HCT116 (cell line): ENCODE results near the gene TENM4. TPM values are rescaled to one million over a fixed set of nuclear protein-coding genes. Genes with fewer than 3 reads are reported as not detected.

ENCODE experiments used
- ATAC-seq: fragments of 200-7000 bp; cut with Tn5 transposase; 2 replicates; pipeline ENCODE4 v1.9.1; 2020; ENCODE audit warnings: mild to moderate bottlenecking, moderate library complexity
- BruUV-seq: library from RNA; stranded (reverse); fragments of 400-500 nt; replicated peaks from 2 replicates; lab custom pipeline; 2021; lab: Mats Ljungman, UMichigan
- CTCF ChIA-PET: fragments of 300-600 bp; sonication (Branson Sonifier 250); formaldehyde crosslinking; loops from one replicate; lab custom pipeline; 2021; ENCODE audit warnings: antibody characterized with exemption; lab: Charles Lee
- POLR2A ChIA-PET: fragments of 300-600, 350-600 bp; sonication (Branson Sonifier 250); formaldehyde crosslinking; loops from one replicate; lab custom pipeline; 2021; ENCODE audit warnings: antibody characterized with exemption; lab: Charles Lee
- RAD21 ChIA-PET, 2 experiments: fragments of 300-600 bp; sonication (Branson Sonifier 250); formaldehyde crosslinking; loops; one replicate each; lab custom pipeline; 2023; ENCODE audit warnings: low total read pairs in 2 of 2; ENCODE audit not compliant: uncharacterized antibody in 2 of 2, unreplicated experiment in 2 of 2, low non-redundant PET in 1 of 2; lab: Charles Lee
- DNase-seq: peaks from one replicate; pipeline ENCODE4 v3.0.0-alpha.2; 2010; ENCODE audit warnings: low read depth, low spot score
- H2AFZ ChIP-seq: fragments of 200-600 bp; shearing (Covaris generic), sonication (generic); 2 replicates; pipeline ENCODE4 v1.6.1; 2017; ENCODE audit warnings: low read depth, mixed run types, mixed read lengths, antibody characterized with exemption, low read length; ENCODE audit not compliant: poor library complexity, severe bottlenecking
- H3K27ac ChIP-seq: 2 replicates; pipeline ENCODE4 v1.5.1; 2012; ENCODE audit warnings: low read depth, low read length
- H3K27me3 ChIP-seq: fragments of 200-600 bp; sonication (generic); 2 replicates; pipeline ENCODE4 v1.6.1; 2016; ENCODE audit warnings: mixed run types, low read length, mixed read lengths; ENCODE audit not compliant: insufficient read depth
- H3K36me3 ChIP-seq, 2 experiments: fragments of 200-500 bp in 1 of 2; fragments of 200-600 bp in 1 of 2; sonication (Bioruptor generic) in 1 of 2; sonication (generic) in 1 of 2; 2 replicates each; pipeline versions ENCODE4 v1.5.1 to v1.6.1; 2014 to 2016; ENCODE audit warnings: low read length in 2 of 2, inconsistent platforms in 1 of 2, mixed read lengths in 1 of 2, mixed run types in 1 of 2; ENCODE audit not compliant: insufficient read depth in 2 of 2, control insufficient read depth in 1 of 2
- H3K4me1 ChIP-seq, 2 experiments: fragments of 200-600 bp in 1 of 2; sonication (generic) in 1 of 2; 2 replicates each; pipeline versions ENCODE4 v1.5.1 to v1.6.1; 2012 to 2017; ENCODE audit warnings: low read length in 2 of 2, inconsistent platforms in 1 of 2, mild to moderate bottlenecking in 1 of 2, mixed read lengths in 1 of 2, mixed run types in 1 of 2, moderate library complexity in 1 of 2; ENCODE audit not compliant: insufficient read depth in 2 of 2, control insufficient read depth in 1 of 2
- H3K4me2 ChIP-seq: fragments of 200-600 bp; sonication (generic); 2 replicates; pipeline ENCODE4 v1.6.1; 2017; ENCODE audit warnings: mixed run types, low read length, mixed read lengths
- H3K4me3 ChIP-seq, 2 experiments: fragments of 200-600 bp in 1 of 2; sonication (generic) in 1 of 2; replicated peaks in 1 of 2; 2 replicates each; pipeline ENCODE4 v1.5.1; 2011 to 2016; ENCODE audit warnings: low read length in 2 of 2, control low read depth in 1 of 2, low read depth in 1 of 2, mild to moderate bottlenecking in 1 of 2, mixed read lengths in 1 of 2, mixed run types in 1 of 2
- H3K79me2 ChIP-seq: fragments of 200-600 bp; sonication (generic); 2 replicates; pipeline ENCODE4 v1.6.1; 2017; ENCODE audit warnings: mild to moderate bottlenecking, mixed run types, low read length, moderate library complexity, mixed read lengths; ENCODE audit not compliant: insufficient read depth
- H3K9ac ChIP-seq: fragments of 200-600 bp; sonication (generic); 2 replicates; pipeline ENCODE4 v1.6.1; 2016; ENCODE audit warnings: low read length, mixed read lengths
- H3K9me2 ChIP-seq: fragments of 200-600 bp; sonication (generic), shearing (Covaris generic); 2 replicates; pipeline ENCODE4 v1.6.1; 2017; ENCODE audit warnings: mixed run types, mild to moderate bottlenecking, moderate library complexity; ENCODE audit not compliant: insufficient read depth
- H3K9me3 ChIP-seq, 2 experiments: fragments of 200-500 bp in 1 of 2; fragments of 200-600 bp in 1 of 2; sonication (Bioruptor generic) in 1 of 2; sonication (generic) in 1 of 2; 2 replicates each; pipeline ENCODE4 v1.6.1; 2014 to 2017; ENCODE audit warnings: low read length in 2 of 2, mixed read lengths in 2 of 2, inconsistent platforms in 1 of 2, low read depth in 1 of 2, mild to moderate bottlenecking in 1 of 2, mixed run types in 1 of 2, moderate library complexity in 1 of 2; ENCODE audit not compliant: control insufficient read depth in 1 of 2, insufficient read depth in 1 of 2
- H4K20me1 ChIP-seq: fragments of 200-600 bp; sonication (generic), shearing (Covaris generic); 2 replicates; pipeline ENCODE4 v1.6.1; 2017; ENCODE audit warnings: mixed run types, mild to moderate bottlenecking, moderate library complexity; ENCODE audit not compliant: insufficient read depth
- CBX3 ChIP-seq: IDR thresholded peaks from 2 replicates; pipeline ENCODE4 v1.6.1; 2012; ENCODE audit warnings: low read depth
- CEBPB ChIP-seq: IDR thresholded peaks from 2 replicates; pipeline ENCODE4 v1.6.1; 2012; ENCODE audit warnings: low read depth
- EGR1 ChIP-seq: IDR thresholded peaks from 2 replicates; pipeline ENCODE4 v1.6.1; 2012; ENCODE audit warnings: low read depth
- EZH2 ChIP-seq: fragments of 200-600 bp; sonication (generic); IDR thresholded peaks from 2 replicates; pipeline ENCODE4 v1.6.1; 2017; ENCODE audit warnings: antibody characterized with exemption, mixed run types
- EZH2phosphoT487 ChIP-seq: fragments of 200-600 bp; IDR thresholded peaks from 2 replicates; pipeline ENCODE4 v1.6.1; 2018; ENCODE audit warnings: antibody characterized with exemption, borderline replicate concordance
- FOSL1 ChIP-seq: IDR thresholded peaks from 2 replicates; pipeline ENCODE4 v1.6.1; 2012; ENCODE audit warnings: low read depth
- POLR2A ChIP-seq: IDR thresholded peaks from 2 replicates; pipeline ENCODE4 v1.7.0; 2011; ENCODE audit warnings: borderline replicate concordance; ENCODE audit not compliant: insufficient read depth, insufficient read length; ENCODE audit errors: extremely low read depth
- RAD21 ChIP-seq: IDR thresholded peaks from 2 replicates; pipeline ENCODE4 v1.6.1; 2012; ENCODE audit warnings: low read depth, mild to moderate bottlenecking
- SIN3A ChIP-seq: IDR thresholded peaks from 2 replicates; pipeline ENCODE4 v1.6.1; 2012; ENCODE audit warnings: low read depth
- SP1 ChIP-seq: IDR thresholded peaks from 2 replicates; pipeline ENCODE4 v1.6.1; 2012; ENCODE audit warnings: low read depth
- ZNF274 ChIP-seq: fragments of 200-500 bp; sonication (Bioruptor generic); IDR thresholded peaks from 2 replicates; pipeline ENCODE4 v1.6.1; 2014; ENCODE audit warnings: mild to moderate bottlenecking, low read depth, low read length, inconsistent platforms
- intact Hi-C: fragments of 100-400 bp; cut with micrococcal nuclease; formaldehyde crosslinking; loops from 2 replicates; pipeline ENCODE4 v1.10.0; 2022
- total RNA-seq: library from RNA; stranded (reverse); gene quantifications from one replicate; pipeline ENCODE4 v1.2.1, GENCODE V29; 2021; ENCODE audit not compliant: unreplicated experiment
- TF ChIP-seq, protein P1 (sequence below): IDR thresholded peaks from 2 replicates; pipeline ENCODE4 v1.6.1; 2012
- TF ChIP-seq, protein P2 (sequence below), 3 experiments: fragments of 200-600 bp in 1 of 3; sonication (generic) in 1 of 3; IDR thresholded peaks in 2 of 3; conservative IDR thresholded peaks in 1 of 3; 2 replicates each; pipeline ENCODE4 v1.5.1; 2012 to 2017; ENCODE audit warnings: low read depth in 2 of 3, low read length in 2 of 3, antibody characterized with exemption in 1 of 3, borderline replicate concordance in 1 of 3, control low read depth in 1 of 3, mild to moderate bottlenecking in 1 of 3, mixed read lengths in 1 of 3, mixed run types in 1 of 3, moderate library complexity in 1 of 3; ENCODE audit not compliant: insufficient read depth in 1 of 3

The TENM4 gene
- total RNA-seq, 1 experiment from 2014 or later = 0.05 TPM

DNA sequence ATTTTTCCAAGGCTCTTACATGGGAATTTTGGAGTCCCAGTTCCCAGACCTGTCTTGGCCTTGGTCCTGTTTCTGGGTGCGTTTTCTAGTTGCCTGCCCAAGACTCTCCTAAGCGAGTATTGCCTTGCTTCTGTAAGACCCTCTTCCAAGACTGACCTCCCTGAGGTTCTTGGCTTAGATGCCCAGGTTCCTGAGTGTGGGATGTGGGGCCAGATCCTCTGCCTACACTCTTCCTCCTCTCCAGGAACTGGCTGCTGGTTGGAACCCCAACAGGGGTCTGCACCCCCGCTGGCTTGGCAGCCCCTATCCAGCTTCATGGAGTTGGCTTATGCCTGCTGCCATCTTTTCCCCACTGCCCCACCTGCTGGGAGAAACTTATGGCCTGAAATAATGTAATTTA lies 429.5 kb downstream of the TENM4 start:
- no peak overlapping the region for H3K4me2 ChIP-seq

More for the DNA sequence above, 429.5 kb downstream of the TENM4 start:
- no peak overlapping the region for H3K4me3 ChIP-seq
- no peaks in the 10 kb centered on the region for H3K79me2 ChIP-seq
- ChIA-PET POLR2A (no interaction called here), RAD21 (no interaction called here), CTCF (no interaction called here)
- DNase-seq (no peak), ATAC-seq (no peak)
- BruUV-seq = no TSS peak
- H3K9me3 ChIP-seq = no peaks in the 10 kb centered on the region
- H3K9ac ChIP-seq = no peak overlapping the region
- H3K36me3 ChIP-seq = no peaks in the 10 kb centered on the region
- intact Hi-C loops = no loop called here
- no peak overlapping the region for H3K27ac ChIP-seq
- TF ChIP-seq CBX3 = no peak
- no peak for TF ChIP-seq EZH2
- TF ChIP-seq, protein P1, sequence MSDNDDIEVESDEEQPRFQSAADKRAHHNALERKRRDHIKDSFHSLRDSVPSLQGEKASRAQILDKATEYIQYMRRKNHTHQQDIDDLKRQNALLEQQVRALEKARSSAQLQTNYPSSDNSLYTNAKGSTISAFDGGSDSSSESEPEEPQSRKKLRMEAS = no peak
- TF ChIP-seq FOSL1 = no peak
- no peak for TF ChIP-seq CEBPB
- TF ChIP-seq SIN3A = no peak
- TF ChIP-seq SP1 = no peak
- TF ChIP-seq RAD21 = no peak
- no peak for TF ChIP-seq EZH2phosphoT487
- no peak for TF ChIP-seq EGR1
- TF ChIP-seq POLR2A = no peak
- TF ChIP-seq, protein P2, sequence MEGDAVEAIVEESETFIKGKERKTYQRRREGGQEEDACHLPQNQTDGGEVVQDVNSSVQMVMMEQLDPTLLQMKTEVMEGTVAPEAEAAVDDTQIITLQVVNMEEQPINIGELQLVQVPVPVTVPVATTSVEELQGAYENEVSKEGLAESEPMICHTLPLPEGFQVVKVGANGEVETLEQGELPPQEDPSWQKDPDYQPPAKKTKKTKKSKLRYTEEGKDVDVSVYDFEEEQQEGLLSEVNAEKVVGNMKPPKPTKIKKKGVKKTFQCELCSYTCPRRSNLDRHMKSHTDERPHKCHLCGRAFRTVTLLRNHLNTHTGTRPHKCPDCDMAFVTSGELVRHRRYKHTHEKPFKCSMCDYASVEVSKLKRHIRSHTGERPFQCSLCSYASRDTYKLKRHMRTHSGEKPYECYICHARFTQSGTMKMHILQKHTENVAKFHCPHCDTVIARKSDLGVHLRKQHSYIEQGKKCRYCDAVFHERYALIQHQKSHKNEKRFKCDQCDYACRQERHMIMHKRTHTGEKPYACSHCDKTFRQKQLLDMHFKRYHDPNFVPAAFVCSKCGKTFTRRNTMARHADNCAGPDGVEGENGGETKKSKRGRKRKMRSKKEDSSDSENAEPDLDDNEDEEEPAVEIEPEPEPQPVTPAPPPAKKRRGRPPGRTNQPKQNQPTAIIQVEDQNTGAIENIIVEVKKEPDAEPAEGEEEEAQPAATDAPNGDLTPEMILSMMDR (IDR thresholded peaks at IDR 0.05 in 2 of 3, conservative IDR thresholded peaks at IDR 0.05 in 1 of 3; ENCODE audit: borderline replicate concordance in 1 of 3, insufficient read depth in 1 of 3, low read depth in 2 of 3, low read length in 2 of 3) = no peak
- TF ChIP-seq ZNF274 = no peak
- TF ChIP-seq, all 23 proteins: peak for 0
- Histone ChIP-seq H3K9me2 (no peaks in the 10 kb centered on the region), H4K20me1 (no peaks in the 10 kb centered on the region), H2AFZ (no peak overlapping the region), H3K4me1 (no peaks in the 10 kb centered on the region), H3K27me3 (peaks cover 23% of the 10 kb centered on the region; the same call in 1 of the 2 replicates)
